Measurements from ENCODE around the gene DBF4B.
A peak's percentile ranks its signal among the peaks of the same experiment; 100 is the strongest.
"Not testable (repeated sequence)": the region's sequence is repeated elsewhere in the genome, so short reads cannot be mapped to it uniquely, and the experiment has no call there.

The DBF4B gene

DNA sequence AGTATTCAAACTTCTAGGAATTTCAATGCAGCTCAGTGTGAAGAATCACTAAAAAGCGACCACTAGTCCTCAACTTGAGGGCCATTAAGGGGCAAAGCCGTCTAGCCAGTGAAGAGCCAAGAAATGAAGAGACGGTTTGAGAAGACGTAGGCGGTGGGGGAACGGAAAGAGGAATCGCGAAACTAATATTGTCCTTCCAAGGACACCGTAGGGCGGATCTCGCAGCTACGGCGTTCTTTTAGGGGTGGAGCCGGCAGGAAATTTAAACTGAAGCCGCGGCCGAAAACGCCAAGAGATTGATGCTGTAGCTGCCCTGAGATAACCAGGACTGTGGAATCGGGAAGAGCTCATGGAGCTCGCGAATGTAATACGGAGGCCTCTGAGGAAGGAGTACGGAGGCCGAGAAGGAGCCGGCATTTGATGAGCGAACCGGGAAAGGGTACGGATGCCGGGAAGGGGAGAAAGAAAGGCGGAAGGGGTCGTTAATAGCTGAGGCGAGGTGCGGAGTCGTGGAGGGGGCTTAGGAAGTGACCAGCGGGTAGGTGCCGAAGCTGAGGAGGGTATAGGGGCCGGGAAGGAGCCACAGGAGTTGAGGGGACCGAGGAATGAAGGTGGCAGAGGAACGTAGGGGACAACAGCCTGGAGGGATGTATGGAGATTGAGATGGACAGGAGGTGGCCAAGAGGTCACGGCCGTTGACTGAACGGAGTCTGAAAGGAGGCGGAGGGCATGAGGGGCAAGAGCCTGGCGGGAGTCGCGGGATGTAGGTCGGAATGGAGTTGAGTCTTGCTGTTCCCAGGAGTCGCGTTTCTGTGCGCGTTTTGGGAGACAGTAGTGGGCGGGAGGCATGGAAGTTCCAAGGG lies at the start of gene DBF4B:
DBF4B (plus strand) TSS at position 265 of the 863 bp plus-strand sequence; CDS start at position 421, 156 bp downstream.
- peak; percentile 74 for DNase-seq (ENCODE audit: low read depth)

DNA sequence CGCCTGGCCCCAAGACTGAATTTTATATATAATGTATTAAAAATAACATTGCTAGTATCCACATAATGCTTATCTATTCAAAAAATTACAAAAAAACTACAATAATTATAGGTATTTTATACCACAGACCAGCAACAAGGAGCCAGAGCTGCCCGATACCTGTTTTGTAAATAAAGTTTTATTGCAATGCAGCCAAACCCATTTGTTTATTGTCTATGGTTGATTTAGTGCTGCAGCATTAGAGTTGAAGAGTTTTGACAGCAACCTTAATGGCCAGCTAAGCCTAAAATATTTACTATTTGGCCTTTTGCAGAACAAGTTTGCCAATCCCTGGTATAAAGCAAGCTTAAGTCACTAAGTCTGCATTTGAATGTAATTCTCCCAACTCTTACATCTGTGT lies 46.6 kb upstream of the DBF4B start:
- DNase-seq (ENCODE audit: low read depth), result no peak

GRCh38 chr17:44663095-44663494 lies 45.4 kb upstream of the DBF4B start:
- DNase-seq (ENCODE audit: low read depth), result no peak

GRCh38 chr17:44664867-44665266 lies 43.6 kb upstream of the DBF4B start:
- no peak for DNase-seq (ENCODE audit: low read depth)

- no peak for DNase-seq (ENCODE audit: low read depth)
Measured at GRCh38 chr17:44666006-44666405, 42.5 kb upstream of the DBF4B start.

DNA sequence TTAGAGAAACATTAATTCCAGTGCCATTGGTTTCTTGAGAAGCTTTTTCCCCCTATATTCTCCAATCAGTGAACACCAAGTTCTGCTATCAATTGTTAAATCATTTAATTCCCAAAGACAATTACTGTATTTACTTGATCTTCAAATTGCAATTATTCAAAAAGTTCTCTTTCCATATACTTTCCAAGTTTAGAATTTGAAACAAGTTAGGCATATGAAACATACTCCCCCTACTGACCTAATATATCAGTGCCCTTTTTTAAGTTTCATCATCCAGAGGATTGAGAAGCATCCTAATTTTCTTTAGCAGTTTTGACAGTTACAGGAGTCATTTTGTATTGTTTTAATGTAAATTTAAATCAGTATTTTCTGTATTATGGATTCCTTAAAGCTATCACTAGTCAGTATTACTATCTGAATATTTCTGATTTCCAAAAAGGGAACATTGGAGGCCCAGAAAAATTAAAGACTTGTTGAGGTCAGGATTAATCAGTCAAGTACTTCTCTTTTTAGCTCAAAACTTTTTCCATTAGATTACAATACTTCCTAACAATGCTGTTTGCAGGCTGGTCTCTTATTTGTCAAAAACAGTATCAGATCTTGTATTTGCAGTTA lies 35.9 kb upstream of the DBF4B start:
- DNase-seq (ENCODE audit: low read depth), result no peak

DNA sequence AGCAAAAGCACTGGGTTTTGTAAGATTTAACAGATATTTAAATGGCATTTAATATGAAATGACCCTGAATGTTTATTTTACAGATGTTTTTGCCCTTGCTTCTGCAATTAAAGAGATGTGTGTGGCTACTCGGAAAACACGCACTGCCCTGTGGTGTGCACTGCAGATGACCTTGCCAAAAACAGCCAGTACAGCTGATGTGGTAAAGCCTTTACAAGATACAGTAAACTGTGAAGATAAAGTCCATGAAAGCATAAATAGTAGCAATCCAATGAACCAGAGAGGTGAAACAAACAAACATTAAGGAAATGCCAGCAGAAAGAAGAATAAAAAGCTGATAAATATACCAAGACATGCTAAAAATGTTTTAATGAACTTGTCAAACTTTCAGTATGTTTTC lies 34.6 kb upstream of the DBF4B start:
- DNase-seq (ENCODE audit: low read depth), result no peak

GRCh38 chr17:44677136-44677535 lies 31.3 kb upstream of the DBF4B start:
- no peak for DNase-seq (ENCODE audit: low read depth)

- not testable (repeated sequence) for DNase-seq (ENCODE audit: low read depth)
Measured at GRCh38 chr17:44683303-44683702, 25.2 kb upstream of the DBF4B start.

DNA sequence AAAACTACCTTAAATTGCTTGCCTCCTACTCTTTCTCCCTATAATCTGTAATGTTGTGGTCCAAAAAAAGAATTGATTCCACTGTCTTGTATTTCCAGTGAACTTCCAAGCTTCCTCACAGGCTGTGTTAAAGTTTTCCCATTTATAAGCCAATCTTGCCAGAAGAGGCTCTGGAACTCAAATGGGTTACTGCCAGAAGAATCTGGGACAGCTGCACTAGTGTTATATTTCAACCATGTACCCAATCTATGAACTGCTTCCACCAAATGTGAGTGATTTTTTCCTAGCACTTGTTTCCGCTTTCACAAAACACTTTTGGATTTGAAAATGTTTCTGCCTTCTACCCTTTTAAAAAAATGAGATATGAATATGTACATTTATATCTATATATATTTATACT lies 20.7 kb upstream of the DBF4B start:
- no peak for DNase-seq (ENCODE audit: low read depth)

GRCh38 chr17:44688200-44688599 lies 20.3 kb upstream of the DBF4B start:
- DNase-seq (ENCODE audit: low read depth), result no peak

DNA sequence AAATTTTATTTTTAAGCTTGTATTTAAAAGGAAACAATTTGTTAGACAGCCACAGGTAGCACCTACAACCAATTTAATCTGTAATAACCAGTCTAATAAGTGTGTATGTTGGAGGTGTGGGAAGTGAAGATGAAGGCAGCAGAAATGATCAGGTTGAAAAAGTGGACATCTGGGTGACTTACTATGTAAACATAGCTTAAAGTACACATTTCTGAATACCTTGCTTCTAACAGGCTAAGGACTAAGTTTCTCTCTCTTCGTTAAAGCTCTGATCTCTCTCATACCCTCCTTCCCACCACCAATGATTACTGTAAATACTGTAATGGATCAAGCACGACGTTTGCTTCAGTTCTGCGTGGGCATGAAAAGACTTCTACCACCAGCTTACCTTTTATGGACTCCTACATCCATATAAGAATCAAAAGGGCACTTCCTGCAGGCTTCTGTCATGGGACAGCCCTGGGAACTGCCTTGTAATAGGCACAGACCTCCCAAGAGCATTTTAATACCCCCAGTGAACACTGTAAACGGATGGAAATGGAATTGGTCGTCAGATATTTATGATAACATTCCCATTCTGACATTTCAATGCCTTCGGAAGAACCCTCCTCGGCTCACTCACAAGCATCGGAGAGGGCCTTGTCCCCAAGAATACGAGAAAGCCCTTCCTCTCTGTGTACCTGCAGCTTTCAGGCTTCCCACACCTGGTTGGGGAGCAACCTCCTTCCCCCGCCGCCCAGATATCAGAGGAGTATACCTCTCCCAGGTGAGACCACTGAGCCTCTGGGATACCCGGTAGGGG lies 19.6 kb upstream of the DBF4B start:
- no peak for DNase-seq (ENCODE audit: low read depth)

DNA sequence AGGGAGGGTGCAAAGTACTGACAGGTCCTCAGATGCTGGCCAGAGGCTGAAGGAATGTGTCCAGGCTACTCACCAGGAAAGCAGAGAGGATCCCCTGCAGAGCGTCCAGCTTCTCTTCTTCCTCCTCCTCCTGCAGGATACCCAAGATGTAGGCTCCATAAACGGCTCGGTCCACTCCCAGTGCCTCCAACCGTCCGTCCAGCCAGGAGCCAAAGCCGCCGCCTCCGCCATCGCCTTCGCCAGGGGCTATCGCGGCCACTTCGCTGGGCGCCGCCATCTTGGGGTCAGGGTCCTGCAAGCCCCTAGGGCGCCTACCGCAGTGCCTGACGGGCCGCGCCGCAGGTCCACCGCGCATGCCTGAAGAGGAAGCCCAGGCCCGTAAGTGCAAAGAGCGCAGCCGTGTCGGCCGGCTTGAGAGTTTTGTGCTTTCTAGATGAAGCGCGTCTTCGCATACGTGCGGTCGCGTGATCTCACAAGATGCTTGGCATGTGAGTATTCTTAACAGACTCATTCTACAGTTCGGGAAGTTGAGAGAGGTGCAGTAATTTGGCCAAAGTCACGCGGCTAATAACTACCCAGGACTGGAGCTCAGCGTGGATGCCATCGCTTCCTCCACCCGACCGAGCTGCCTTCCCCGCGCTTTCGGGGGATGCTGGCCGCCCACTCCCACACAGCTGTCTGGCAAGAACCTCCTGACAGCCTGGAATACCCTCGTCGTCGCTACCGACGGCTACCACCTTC lies 18.8 kb upstream of the DBF4B start, which contains the start of gene CCDC43:
CCDC43 (minus strand) TSS at position 300 of the 741 bp plus-strand sequence; CDS start at position 277, 23 bp downstream.
- DNase-seq (ENCODE audit: low read depth), result peak; percentile 85

GRCh38 chr17:44690746-44691306 lies 17.6 kb upstream of the DBF4B start:
- DNase-seq (ENCODE audit: low read depth), result not testable (repeated sequence)

DNA sequence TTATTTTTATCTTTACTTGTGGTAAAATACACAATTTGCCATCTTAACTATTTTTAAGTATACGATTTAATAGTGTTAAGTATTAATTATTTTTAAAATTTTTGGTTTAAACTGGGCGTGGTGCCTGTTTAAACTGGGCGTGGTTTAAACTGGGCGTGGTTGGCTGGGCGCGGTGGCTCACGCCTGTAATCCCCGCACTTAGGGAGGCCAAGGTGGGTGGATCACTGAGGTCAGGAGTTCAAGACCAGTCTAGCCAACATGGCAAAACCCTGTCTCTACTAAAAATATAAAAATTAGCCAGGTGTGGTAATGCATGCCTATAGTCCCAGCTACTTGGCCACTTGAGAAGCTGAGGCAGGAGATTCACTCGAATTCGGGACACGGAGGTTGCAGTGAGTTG lies 14.9 kb upstream of the DBF4B start:
- no peak for DNase-seq (ENCODE audit: low read depth)

- DNase-seq (ENCODE audit: low read depth), result not testable (repeated sequence)
Measured at GRCh38 chr17:44700288-44700687, 8.2 kb upstream of the DBF4B start.

- DNase-seq (ENCODE audit: low read depth), result peak; percentile 28
Measured at GRCh38 chr17:44707755-44708400, 587 bp upstream of the DBF4B start.

DNA sequence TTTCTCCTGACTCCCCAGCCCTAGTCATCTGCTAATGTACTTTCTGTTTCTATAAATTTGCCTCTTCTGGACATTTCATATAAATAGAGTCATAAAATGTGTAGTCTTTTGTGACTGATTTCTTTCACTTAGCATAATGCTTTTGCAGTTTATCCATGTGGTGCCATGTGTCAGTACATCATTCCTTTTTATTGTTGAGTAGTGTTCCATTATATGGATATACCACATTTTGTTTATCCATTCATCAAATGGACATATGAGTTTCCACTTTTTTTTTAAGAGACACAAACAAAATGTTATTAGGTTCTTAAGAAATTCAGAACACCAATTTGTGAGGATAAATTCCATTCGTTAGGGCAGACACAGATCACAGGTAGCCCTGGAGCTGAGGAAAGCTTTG lies 11.0 kb downstream of the DBF4B start:
- DNase-seq (ENCODE audit: low read depth), result no peak

GRCh38 chr17:44722254-44722653 lies 13.8 kb downstream of the DBF4B start:
- DNase-seq (ENCODE audit: low read depth), result no peak

DNA sequence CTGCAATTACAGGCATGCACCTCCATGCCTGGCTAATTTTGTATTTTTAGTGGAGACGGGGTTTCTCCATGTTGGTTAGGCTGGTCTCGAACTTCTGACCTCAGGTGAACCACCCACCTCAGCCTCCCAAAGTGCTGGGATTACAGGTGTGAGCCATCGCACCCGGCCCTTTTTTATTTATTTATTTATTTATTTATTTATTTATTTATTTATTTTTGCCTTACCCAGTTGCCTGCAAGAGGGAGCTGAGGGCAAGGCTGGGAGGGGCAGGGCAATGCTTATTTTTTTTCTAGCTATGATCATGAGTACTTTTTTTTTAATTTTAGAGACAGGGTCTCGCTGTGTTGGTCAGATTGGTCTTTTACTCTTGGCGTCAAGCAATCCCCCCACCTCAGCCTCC lies 17.7 kb downstream of the DBF4B start:
- DNase-seq (ENCODE audit: low read depth), result not testable (repeated sequence)

GRCh38 chr17:44733753-44734152 lies 25.3 kb downstream of the DBF4B start:
- DNase-seq (ENCODE audit: low read depth), result no peak
